Coronary artery (tissue), 2 donors: Measurements from ENCODE around the gene NUP188.
A peak's percentile ranks its signal among the peaks of the same experiment; 100 is the strongest.

Experiments used
- DNase-seq: peaks from one replicate; pipeline ENCODE4 v3.0.0-alpha.2; 2017; ENCODE audit warnings: low spot score
- H3K27ac ChIP-seq, 2 donors: fragments of 200-600 bp; sonication (generic); one replicate each; pipeline ENCODE4 v1.5.1; 2016 to 2019
- H3K4me3 ChIP-seq: fragments of 200-600 bp; sonication (generic); 2 replicates; pipeline ENCODE4 v1.5.1; 2016; ENCODE audit warnings: mild to moderate bottlenecking, moderate library complexity
- CTCF ChIP-seq: fragments of 200-600 bp; sonication (generic); IDR thresholded peaks from one replicate; pipeline ENCODE4 v1.5.1; 2019; ENCODE audit warnings: antibody characterized with exemption

The NUP188 gene

GRCh38 chr9:128909859-128910258 is 37.6 kb upstream of the NUP188 start:
- H3K4me3 ChIP-seq: no peak overlapping the region
- DNase-seq: no peak
- peak overlapping the region in 1 of 2 donors; percentile 46 for H3K27ac ChIP-seq
- TF ChIP-seq CTCF: no peak

- peak overlapping the region; percentile 41 for H3K4me3 ChIP-seq
- no peak for DNase-seq
- peak overlapping the region; percentile 31 to 82 for H3K27ac ChIP-seq
- TF ChIP-seq CTCF: no peak
Observed at GRCh38 chr9:128910906-128911305, 36.6 kb upstream of the NUP188 start.

- no peak for DNase-seq
- Histone ChIP-seq H3K4me3 (peak overlapping the region; percentile 41), H3K27ac (peak overlapping the region; percentile 31 to 82)
- TF ChIP-seq CTCF: no peak
Observed at GRCh38 chr9:128911529-128912035, 35.9 kb upstream of the NUP188 start.

DNA sequence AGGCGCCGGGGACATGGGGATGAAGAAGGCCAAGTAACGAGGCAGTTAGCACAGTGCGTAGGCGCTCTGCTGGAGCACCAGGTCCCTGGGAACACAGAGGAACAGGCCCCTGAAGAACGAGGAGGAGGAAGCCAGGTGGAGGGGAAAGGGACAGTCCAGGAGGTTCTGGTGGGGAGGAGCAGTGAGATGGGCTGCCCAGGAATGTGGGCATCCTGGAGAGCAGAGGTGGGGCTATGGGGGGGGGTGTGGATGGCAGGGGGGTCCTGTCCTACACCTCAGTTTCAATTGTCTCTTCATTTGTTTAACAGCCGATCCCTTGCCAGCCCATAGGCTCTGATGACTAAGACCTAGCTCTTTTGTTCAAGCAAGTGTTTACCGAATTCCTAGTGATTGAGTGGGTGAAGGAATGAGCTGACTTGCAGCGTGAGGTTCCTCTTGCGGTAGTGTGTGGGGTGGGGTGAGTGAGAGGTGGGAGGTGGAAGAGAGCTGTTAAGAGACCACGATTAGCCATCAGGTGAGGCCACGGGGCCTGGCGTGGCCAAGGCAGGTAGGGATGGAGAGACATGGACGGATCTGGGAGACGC is 35.1 kb upstream of the NUP188 start:
- Histone ChIP-seq H3K4me3 (peak overlapping the region; percentile 41), H3K27ac (peak overlapping the region; percentile 43 to 82)
- TF ChIP-seq CTCF: no peak
- no peak for DNase-seq

GRCh38 chr9:128913048-128913900 is 34.2 kb upstream of the NUP188 start:
- no peak for TF ChIP-seq CTCF
- Histone ChIP-seq H3K27ac (peak overlapping the region; percentile 43 to 82), H3K4me3 (peak overlapping the region; percentile 41)
- no peak for DNase-seq

GRCh38 chr9:128913995-128914772 is 33.3 kb upstream of the NUP188 start:
- TF ChIP-seq CTCF: no peak
- Histone ChIP-seq H3K27ac (peak overlapping the region; percentile 43 to 82), H3K4me3 (no peak overlapping the region)
- DNase-seq: no peak
